ENCODE results near the gene CCND1. TPM values are rescaled to one million over a fixed set of nuclear protein-coding genes. Genes with fewer than 3 reads are reported as not detected.

The CCND1 gene
- total RNA-seq, 1 donor from 2014 or later, result 0.20 TPM

DNA sequence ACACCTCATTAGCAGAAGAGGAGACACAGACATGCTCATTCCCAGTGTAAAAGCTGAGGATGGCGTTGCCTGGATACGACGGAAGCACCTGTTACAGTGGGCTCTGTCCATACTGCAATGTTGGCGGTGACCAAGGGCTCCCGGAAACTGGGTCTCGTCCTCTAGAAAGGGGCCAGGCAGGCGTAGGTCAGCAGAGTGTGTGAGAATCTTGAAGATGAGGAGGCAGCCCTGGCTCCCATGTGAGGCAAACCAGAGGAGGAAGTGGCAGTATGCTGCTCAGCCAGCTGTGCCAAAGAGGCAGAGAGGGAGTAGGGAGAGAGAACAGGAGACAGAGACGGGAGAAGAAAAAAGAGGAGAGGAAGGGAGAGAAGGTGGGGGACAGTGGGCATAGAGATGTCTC, 23.9 kb downstream of the CCND1 start:
- intact Hi-C loops (cut with micrococcal nuclease), result no loop called here

DNA sequence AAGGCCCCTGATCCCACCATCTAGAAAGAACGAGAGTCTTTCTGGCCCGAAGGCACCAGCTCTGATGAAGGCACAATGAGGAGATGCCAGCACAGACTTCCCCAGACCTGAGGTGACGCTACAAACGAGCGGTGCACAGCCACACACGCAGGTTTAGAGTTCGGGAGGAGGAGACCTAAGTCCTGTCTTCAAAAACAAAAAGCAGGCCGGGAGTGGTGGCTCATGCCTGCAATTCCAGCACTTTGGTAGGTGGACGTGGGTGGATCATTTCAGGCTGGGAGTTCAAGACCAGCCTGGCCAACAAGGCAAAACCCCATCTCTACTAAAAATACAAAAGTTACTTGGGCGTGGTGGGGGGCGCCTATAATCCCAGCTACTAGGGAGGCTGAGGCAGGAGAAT, 24.7 kb downstream of the CCND1 start:
- intact Hi-C loops (cut with micrococcal nuclease), result no loop called here

DNA sequence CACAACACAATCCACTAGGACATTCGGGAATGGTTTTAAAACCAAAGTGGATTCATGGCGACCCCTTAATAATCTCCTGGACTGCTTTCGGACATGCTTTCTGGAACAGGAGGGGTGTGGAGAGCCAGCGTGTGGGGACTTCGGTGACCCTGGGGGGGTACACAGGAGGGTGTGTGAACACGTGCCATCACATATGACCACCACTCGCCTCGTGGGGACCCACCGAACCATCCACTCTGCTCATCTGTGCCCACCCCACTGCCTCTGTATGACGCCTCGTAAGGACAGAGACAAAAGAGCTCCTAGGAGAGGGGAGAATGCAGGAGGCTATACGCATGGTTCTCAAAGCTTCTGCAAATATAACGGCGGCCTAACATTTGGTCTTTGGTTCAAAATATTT, 25.3 kb downstream of the CCND1 start:
- intact Hi-C loops (cut with micrococcal nuclease), result no loop called here

DNA sequence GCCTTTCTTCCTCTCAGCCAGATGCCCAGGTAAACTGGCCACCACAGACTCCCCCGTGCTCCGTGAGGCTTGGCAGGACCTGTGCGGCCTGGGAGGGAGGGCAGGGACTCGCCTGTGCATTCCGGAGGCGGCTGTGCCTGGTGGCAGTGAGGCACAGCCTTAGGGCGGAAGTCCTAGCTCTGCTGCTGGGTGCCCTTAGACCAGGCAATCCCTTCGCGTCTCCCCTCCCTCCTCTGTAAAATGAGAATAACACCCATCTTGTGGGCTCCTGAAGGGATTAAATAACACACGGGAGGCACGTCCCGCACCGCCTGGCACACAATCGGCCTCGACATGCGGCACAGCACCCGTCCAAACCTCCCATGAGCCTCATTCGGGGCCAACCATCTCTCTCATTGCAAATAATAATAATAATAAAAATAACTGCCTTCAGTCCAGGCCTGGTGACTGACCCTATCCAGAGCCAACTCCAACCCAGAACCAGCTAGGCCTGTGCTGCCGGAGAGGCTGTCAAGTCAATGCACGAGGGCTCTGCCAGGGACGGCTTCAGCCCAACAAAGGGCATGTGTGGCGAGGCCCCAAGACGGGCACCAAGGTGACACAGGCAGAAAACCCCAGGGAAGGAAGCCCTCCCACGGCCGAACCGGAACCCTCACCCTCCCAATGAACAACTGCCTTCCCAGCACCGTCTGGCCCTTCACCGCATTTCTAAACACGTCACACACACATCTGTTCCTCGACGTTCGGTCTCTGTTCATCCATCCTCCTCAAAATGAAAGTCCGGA, 26.0 kb downstream of the CCND1 start:
- intact Hi-C loops (cut with micrococcal nuclease), result no loop called here

DNA sequence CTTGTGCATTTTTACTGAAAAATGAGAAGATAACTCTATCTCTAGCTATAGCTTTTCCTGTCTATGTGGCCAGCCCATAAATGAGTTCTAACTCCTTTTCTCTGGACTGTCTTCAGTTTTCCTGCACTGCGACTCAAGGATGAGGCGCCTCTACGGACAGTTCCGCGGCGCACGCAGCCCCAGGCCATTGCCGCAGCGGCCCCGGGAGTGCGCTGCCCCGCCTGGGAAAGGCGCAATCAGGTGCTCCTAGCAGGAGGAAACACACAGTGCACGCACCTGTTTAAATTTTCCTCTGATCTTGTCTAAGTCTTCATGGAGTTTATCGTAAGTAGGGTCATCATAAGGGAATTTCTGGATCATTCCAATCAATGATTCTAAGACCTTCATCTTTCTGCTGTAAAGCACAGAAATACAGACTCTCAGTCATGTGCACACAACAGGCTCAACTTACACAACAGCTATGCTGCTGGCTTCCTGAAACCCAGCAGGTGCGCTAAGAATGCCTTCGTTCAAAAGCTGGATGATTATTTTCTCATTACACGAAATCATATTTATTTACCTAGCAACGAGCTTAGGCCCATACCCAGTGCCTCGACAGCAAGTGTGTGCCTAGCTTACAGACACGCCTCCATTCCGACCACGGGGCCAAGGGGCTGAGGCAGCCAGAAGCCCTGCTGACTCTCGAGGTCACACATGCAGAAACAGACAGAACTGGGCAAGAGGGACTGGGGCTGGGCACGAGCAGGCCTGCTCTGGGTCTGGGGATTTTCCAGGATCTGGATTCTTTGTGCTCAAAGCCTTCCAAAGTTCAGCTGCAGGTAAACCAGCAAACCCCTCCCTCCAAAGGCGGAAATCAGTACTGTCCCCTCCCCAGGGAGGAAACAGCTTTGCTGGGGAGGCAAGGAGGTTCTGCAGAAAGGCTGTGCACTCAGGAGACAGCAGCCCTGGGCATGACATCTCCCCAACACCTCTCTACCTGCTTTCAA, 27.0 kb downstream of the CCND1 start:
- intact Hi-C loops (cut with micrococcal nuclease), result no loop called here

DNA sequence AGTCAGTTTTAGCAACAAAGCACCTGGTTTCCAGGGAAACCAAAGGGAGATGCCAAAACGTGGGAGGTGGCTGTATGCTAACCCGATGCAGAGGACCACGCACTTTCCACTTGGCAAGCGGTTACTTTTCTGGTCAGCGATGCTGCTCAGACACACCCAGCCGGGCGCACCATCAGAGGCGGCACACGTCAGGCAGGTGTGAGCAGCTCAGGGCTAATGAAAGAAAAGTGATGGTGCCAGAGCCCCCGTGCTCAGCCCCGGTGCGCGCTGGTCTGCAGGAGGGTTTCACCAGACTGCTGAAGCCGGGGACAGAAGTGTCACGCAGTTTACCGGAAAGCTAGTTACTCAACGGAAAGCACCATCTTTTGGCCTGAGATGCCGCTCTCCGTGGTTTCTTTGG, 28.5 kb downstream of the CCND1 start:
- intact Hi-C loops (cut with micrococcal nuclease), result no loop called here

DNA sequence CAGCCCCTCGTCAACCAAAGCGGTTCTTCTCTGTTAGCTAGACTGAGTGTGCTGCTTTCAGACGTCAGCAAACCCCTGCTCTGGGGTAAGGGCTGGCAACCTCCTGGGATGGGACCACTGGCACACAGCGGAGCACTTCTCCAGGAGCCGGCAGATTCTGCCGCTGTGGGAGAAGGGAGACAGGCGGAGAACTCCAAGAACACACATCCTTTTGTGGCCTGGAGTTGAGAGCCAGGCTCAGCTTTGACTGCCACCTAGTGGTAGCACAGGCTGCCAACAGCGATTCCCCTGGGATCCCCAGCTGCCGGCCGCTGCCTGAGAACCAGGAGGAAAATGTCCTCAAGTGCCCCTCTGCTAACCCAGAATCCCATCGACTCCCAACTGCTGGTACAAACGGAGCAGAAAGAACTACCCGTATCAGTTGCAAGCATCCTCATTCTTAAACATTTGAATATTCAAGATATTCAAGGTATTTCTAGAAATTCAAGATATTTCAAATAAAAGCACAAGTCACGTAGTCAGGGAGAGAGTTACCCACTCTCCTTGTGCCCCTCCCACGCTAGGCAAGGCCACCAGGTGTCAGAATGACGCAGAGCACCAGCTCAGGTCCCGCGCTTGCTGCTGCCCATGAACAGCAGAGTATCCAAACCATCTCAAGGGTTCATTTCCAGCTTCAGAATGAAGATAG, 29.3 kb downstream of the CCND1 start:
- intact Hi-C loops (cut with micrococcal nuclease), result loop anchor here (1.0 to 10.0 kb wide), 3 partner anchors 569 to 1396 kb away; partner anchors contain the start of genes C11orf24 and PPP6R3

DNA sequence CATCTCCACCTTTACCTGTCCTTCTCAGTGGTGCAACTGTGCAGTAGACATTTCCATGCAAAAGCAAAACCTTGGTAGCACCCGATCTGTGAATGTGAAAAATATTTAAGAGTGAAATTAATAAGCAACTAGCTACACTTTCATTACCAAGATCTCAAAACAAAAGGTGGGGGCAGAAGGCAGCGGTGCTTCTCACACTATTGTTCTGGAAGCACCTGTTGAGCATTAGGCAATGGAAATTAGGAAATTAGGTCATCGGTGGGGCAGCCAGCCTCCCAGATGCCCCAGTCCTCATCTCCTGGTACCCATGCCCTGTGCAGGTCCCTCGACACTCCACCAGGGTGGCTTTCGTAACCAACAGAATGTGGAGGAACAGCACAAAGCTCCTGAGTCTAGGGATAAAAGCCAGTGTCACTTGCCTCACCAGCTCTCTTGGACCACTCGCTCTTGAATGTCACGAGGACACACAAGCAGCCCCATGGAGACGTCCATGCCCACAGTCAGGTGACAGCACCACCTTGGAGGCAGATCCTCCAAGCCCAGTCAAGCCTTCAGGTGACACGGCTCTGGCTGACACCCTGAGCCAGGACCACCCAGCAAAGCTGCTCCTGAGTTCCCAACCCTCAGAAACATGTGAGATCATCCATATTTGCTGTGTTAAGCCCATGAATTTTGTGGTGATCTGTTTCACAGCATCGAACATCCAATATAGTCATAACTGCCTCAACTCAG, 30.9 kb downstream of the CCND1 start:
- intact Hi-C loops (cut with micrococcal nuclease), result loop anchor here (10.0 kb wide), 2 partner anchors 1207 to 1397 kb away; partner anchors contain the start of genes C11orf24 and PPP6R3

DNA sequence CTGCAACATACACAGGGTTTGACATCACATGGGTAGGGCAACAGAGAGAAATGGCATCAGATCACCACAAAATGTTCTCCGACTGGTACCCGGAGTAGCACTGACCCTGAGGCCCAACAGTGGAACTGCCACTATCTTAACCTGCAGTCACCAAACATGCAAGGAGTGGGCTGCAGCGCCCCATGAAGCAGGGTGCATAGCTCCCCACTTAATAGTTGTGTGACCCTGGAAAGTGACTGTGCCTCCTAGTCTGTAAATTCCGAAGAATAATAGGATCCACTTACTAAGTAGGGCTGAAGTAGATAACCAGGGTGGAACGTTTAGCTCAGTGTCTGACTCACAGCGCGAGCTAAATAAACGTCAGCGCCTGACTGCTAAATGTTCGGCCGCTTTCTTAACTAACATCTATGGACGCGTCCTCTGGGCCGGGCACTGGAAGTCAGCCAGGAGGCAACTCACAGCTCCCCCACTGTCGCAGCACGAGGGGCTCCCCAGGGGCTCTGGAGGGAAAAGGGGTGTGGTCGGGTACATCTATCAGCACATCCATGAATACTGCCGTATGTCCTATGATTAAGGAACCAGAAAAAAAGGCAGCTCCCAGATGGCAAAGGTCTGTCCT, 33.4 kb downstream of the CCND1 start:
- intact Hi-C loops (cut with micrococcal nuclease), result loop anchor here (2.0 to 10.0 kb wide), 4 partner anchors 32 to 1400 kb away; partner anchors contain the start of genes C11orf24, IGHMBP2, MRPL21 and PPP6R3

DNA sequence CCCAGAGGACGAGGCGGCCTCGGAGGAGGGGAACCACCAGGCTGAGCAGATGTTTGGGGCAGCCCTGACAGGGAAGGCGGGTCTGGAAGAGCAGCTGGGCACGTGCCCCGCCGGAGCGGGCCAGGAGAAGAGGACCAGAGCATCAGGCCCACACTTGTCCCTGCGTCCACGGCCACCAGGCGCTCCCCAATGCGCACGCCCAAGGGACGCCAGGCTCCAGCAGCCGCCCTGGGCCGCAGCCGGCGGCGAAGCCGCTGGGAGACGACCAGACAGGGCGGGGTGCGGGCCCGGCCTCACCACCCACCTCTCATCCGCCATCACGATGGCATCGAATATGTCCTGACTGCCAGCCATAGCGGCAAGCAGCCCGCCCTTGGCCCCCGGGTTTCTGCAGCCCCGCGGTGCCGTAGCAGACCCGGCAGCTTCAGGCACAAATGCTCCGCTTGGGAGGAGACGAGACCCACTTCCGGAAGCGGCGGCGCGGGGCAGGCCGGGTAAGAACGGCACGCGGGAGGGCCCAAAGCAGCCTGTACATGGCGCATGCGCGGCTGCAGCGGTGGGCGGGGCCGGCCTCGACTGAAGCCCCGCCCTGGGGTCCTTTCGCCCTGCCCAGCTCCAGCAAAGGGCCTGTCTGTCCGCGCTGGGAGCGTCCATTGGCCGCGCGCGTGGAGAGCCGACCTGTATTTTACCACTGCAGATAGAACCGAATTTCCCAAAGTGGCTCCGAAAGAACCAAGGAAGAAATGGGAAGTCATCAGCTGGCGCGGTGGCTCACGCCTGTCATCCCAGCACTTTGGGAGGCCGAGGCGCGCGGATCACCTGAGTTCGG, 34.1 kb downstream of the CCND1 start, which contains the start of gene LTO1:
TSS of gene LTO1 (minus strand) at position 468 of the 829 bp plus-strand sequence. CDS start at position 354, 114 bp downstream.
- intact Hi-C loops (cut with micrococcal nuclease), result loop anchor here (1.0 to 10.0 kb wide), 9 partner anchors 32 to 1777 kb away; partner anchors contain the start of genes C11orf24, FADD, IGHMBP2 and MRPL21

DNA sequence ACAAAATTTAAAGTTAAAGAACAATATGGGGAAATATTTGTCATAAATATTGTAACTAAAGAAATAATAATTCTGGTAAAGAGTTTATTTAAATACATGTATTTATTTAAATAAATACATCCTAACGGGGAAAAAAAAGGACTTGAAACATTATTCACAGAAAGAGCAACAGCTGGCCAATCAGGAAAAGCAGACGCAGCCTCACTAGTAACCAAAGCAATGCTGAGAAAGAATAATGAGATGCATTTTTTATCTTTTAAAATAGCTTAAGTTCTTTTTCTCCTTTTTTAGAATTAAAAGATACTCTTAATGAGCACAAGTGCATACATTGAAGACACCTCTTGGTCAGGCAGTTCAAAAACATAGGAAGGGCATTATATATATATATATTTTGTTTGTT, 36.8 kb downstream of the CCND1 start:
- intact Hi-C loops (cut with micrococcal nuclease), result loop anchor here (5.0 to 10.0 kb wide), 3 partner anchors 1213 to 1775 kb away; partner anchors contain the start of genes C11orf24, NADSYN1 and PPP6R3

DNA sequence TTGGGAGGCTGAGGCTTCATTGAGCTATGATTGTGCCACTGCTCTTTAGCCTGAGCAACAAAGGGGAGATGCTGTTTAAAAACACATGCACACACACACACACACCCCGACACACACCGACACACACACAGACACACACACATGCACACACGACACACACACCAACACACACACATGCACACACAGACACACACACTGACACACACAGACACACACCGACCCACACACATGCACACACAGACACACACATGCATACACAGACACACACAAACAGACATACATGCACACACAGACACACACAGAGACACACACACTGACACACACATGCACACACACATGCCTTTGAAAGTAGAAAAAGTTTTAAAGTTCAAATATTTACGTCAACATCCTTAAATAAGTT, 39.7 kb downstream of the CCND1 start:
- intact Hi-C loops (cut with micrococcal nuclease), result no loop called here

DNA sequence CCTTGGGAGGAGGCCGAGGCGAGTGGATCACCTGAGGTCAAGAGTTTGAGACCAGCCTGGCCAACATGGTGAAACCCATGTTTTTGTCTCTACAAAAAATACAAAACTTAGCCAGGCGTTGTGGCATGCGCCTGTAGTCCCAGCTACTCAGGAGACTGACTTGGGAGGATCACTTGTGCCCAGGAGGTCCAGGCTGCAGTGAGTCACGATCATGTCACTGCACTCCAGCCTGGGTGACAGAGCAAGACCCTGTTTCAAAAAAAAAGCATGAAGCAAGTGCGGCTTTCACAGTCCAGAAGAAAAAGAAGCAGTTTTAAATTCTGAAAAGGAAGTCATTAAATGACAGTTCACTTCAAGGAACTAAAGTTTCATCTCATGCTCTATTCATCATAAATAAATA, 41.3 kb downstream of the CCND1 start:
- intact Hi-C loops (cut with micrococcal nuclease), result loop anchor here (2.0 kb wide), 1 partner anchor 515 kb away; no protein-coding TSS in a partner anchor

DNA sequence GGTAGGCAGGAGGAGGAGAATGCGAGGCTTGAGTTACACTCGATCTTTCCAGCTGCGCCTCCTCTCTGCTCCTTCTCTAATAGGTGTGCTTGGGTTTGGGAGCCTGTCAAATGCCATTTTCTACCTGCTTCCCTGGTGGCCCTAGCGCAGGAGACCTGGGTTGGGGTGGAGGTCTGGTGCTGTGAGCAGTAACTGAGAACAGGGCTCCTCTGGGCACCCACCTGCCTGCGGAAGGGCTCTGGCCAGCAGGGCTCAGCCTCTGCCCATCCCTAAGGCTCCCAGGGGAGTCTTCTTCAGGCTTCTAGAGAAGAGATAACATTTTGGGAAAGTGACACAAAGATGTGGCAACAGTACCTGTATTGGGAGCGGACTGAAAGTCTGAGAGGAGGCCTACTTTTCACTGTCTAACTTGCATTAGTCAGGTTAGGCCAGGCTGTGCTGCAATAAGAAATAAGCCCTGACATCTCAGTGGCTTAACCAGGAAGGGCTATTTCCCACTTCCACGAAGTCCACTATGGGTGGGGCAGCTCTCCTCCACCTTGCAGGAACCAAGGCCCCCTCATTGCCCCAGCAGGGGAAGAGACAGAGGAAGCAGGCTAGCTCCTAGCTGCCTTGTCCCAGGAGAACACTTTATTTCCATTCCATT, 41.8 kb downstream of the CCND1 start:
- intact Hi-C loops (cut with micrococcal nuclease), result loop anchor here (2.0 kb wide), 1 partner anchor 514 kb away; no protein-coding TSS in a partner anchor

DNA sequence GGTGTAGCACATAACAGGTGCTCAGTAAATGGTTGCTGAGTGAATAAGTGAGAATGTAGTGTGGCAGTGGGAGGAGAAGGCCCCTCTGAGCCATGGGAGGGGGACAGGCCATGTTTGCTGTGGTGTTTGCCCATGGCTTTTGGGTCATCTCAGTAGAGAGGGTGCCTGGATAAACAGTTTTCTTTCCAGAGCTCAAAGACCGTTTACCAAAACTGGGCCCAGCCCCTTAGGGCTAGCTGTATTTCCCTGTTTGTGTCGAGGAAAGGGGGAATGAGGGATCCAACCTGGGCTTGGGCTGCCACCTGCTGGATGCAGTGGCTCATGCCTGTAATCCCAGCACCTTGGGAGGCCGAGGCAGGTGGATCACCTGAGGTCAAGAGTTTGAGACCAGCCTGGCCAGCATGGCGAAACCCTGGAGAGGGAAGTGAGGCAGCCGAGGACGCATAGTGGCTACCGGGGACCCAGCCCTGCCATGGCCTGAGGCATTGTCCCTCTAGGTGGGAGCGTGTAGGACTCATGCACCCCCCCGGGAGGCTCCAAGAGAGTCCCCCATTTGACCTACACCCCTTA, 42.9 kb downstream of the CCND1 start:
- intact Hi-C loops (cut with micrococcal nuclease), result loop anchor here (2.0 kb wide), 1 partner anchor 513 kb away; no protein-coding TSS in a partner anchor

DNA sequence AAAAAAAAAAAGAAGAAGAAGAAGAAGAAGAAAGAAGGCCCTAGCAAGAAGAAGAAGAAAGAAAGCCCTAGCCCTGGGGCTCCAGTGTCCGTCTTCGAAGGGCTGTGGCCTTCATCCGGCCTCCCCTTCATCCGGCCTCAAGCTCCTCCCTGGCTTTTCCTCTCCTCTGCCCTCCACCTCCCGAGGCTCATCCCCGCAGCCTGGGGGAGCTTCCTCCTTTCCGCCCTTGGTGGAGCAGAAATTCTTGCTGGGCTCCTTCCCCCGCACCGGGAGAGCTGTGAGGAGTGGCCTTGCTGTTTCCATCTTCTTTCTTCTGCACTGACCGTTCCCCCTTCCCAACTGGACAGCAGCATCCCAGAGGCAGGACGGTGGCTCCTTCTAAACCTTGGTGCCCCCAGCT, 43.7 kb downstream of the CCND1 start:
- intact Hi-C loops (cut with micrococcal nuclease), result loop anchor here (5.0 kb wide), 1 partner anchor 118 kb away; no protein-coding TSS in a partner anchor

DNA sequence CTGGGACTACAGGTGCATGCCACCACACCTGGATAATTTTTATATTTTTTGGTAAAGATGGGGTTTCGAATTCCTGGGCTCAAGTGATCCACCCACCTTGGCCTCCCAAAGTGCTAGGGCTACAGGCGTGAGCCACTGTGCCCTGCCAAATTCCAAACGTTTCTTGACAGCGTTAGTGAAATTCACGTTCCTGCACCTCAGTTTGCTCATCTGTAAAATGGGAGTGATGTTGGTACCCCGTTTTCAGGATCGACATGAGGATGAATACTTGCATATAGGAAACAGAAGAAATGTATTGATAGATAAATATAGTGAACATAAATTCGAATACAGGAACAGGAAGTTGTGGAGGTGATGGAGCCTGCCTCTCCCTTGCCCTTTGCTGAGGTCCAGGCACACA, 44.4 kb downstream of the CCND1 start:
- intact Hi-C loops (cut with micrococcal nuclease), result loop anchor here (5.0 kb wide), 1 partner anchor 117 kb away; no protein-coding TSS in a partner anchor

DNA sequence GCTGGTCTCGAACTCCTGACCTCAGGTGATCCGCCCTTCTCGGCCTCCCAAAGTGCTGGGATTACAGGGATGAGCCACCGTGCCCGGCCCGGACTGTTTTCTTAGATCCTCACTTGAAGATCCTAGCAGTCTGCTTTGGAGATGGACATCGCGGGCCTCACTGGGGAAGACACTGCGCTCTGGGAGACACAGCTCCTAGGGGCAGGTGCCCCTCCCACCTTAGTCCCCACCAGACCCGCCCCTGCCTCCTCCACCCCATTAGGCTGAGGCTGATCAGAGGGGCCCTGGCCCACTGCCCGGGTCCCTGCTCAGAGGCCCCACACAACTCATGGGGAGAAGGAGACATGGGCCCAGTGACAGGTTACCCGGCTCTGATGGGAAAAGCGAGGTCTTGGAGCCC, 45.5 kb downstream of the CCND1 start:
- intact Hi-C loops (cut with micrococcal nuclease), result loop anchor here (1.0 to 5.0 kb wide), 3 partner anchors 116 to 229 kb away; no protein-coding TSS in a partner anchor

Measured in T-helper 1 cell treated with Interleukin-12 subunit alpha and Interleukin-12 subunit beta and Interleukin-4 antibody, amounts not matched to agents 30 ng/mL and 1 ng/mL, for 36 hours (primary cell).